Measurements from ENCODE around the gene USP48.

Gene USP48

GRCh38 chr1:21659099-21659923, 123.6 kb downstream of the USP48 start:
- DNase-seq (ENCODE audit: low spot score) (peak; percentile 94), FAIRE-seq (no peak)

DNA sequence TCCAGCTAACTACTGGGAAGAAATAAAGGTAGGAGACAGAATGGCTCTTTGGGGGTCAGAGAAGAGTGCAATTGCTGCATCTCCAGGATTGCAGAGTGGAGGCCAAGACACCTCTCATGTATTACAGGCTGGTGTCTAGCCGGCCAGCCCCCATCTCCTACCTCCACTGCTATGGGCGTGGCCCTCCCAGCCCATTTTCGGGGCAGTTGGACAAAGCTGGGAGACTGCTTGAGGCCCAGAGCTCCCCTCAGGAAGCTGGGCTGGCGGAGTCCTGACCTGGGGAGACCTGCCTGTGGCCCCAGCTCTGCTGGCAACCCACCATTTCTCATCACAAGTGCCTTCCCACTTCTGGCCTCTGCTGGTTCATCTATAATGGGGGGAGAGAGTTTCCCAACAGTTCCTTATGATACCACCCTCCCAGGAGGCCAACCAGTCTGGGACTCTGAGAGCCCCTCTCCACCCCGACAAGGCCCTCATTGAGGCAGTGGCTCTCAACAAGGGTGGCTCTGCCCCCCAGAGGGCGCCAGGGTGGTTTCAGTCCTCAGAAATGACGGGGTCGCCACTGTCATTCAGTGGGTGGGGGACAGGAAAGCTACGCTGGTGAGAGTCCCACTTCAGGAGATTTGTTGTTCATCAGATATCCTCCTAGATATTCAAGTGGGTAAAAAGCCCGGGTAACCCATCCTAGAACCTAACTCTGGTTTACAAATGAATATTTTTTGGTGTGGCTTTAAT, 125.3 kb downstream of the USP48 start:
- FAIRE-seq (no peak), DNase-seq (ENCODE audit: low spot score) (no peak)

- FAIRE-seq (no peak), DNase-seq (ENCODE audit: low spot score) (peak; percentile 55)
Measured at GRCh38 chr1:21655748-21656147, 127.2 kb downstream of the USP48 start.

DNA sequence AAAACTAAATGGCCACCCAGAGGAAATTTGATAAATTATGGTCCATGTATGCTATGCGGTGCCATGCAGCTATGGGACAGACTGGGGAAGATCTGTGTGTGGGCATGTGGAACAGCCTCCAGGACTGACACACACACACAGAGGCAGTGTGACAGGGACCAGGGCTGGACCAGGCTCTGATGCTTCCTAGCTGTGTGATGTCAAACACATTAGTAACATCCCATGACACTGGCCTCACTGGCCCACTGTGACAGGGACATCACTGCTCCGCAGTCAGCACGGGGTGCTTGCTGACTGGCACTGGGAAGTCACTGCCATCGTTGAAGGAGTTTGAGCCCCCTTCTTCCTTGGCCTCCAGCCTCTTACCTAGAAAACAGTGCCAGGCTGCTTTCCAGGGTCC, 127.7 kb downstream of the USP48 start:
- FAIRE-seq: no peak
- DNase-seq (ENCODE audit: low spot score): no peak

GRCh38 chr1:21654209-21654608, 128.7 kb downstream of the USP48 start:
- FAIRE-seq (no peak), DNase-seq (ENCODE audit: low spot score) (no peak)

DNA sequence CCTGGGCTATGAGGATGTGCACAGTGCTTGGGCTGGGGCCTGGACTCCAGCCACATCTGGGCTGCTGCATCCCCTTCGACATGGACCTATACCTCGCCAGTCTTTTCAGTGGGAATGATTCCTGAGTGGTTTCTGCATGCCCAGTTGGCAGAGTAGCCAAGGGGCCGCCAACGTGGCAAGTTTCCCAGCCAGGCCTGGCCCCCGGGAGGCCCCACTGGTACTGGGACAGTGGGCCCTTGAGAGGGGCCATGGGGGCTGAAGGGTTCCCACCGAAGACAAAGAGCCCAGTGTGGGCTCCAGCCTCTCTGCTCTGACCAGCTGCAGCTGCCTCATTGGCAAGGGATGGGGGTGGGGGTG, 129.2 kb downstream of the USP48 start:
- DNase-seq (ENCODE audit: low spot score) (no peak), FAIRE-seq (no peak)

DNA sequence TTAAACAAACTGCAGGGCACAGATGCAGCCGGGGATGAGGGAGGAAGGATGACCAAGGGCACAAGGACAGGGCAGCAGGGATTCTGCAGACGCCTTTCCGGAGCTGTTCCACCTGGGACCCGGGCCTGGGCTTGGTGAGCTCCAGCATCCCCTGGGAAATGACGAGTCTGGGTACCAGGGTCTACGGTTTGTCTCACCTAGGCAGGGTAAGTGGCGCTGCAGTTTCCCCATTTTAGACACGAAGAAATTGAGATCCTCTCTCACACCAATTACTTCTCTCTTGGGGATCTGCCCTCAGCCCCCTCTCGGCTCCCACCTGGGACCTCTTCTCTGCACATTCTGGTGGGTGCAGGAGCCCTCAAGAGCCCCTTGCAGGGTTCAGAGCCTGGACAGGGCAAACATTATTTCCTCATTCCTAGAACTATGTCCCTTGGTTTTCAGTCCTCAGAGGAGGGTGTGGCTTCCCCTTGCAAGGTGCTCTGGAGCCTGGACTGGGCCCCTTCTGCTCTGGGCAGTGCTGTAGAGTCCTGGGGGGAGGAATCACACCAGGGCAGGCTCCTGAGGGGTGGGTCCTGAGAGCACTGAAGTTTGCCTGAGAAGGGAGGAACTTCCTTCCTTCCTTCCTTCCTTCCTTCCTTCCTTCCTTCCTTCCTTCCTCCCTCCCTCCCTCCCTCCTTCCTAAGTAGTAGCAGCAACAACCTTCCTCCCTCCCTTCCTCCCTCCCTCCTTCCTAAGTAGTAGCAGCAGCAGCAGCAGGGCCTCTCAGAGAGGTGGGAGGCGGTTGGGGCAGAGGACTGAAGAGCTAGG, 129.8 kb downstream of the USP48 start:
- FAIRE-seq: no peak
- DNase-seq (ENCODE audit: low spot score): no peak

DNA sequence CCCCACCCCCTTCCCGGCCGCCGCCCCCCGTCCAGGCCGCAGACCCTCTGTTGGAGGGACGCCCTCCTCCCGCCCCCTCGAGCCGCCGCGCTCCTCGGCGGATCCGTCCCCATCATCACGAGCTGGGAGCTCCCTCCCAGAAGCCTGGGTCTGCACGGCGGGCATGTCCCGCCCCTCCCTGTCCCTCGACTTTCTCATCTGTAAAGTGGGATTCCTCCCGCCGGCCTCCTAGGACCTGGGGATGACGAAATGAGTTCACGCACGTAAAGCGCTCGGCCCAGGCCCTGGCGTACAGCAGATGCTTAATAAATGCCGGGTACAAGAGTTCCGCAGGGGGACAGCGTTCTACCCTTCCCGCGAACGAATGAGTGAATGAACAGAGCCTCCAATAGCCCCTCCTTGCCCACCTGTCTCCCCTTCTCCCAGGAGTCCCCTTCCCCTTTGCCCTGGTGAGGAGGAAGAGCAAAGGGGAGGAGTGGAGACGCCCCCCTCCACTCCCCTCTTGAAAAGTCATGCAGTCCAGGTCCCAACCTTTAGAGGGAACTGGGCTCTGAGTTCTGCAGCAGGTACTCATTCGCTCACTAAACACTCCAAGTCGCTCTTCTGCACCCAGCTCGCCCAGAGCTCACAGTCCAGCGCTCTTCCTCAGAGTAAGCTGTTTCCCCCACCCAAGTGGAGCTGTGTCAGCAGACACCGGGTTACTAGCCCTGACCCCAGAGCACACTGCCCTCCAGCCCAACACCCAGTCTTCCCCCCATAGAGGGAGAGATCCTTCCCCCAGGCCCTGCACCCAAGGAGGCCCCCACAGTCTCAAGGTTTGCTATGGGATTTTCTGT, 130.6 kb downstream of the USP48 start:
- no peak for DNase-seq (ENCODE audit: low spot score)
- FAIRE-seq: no peak

GRCh38 chr1:21651214-21652042, 131.5 kb downstream of the USP48 start:
- peak; percentile 13 for FAIRE-seq

GRCh38 chr1:21650400-21650799, 132.5 kb downstream of the USP48 start:
- DNase-seq (ENCODE audit: low spot score) (no peak), FAIRE-seq (no peak)

More at GRCh38 chr1:21651214-21652042, 131.5 kb downstream of the USP48 start:
- DNase-seq (ENCODE audit: low spot score): peak; percentile 76

- DNase-seq (ENCODE audit: low spot score) (no peak), FAIRE-seq (no peak)
Measured at GRCh38 chr1:21649315-21649714, 133.6 kb downstream of the USP48 start.

GRCh38 chr1:21648791-21649190, 134.2 kb downstream of the USP48 start:
- DNase-seq (ENCODE audit: low spot score) (no peak), FAIRE-seq (no peak)

DNA sequence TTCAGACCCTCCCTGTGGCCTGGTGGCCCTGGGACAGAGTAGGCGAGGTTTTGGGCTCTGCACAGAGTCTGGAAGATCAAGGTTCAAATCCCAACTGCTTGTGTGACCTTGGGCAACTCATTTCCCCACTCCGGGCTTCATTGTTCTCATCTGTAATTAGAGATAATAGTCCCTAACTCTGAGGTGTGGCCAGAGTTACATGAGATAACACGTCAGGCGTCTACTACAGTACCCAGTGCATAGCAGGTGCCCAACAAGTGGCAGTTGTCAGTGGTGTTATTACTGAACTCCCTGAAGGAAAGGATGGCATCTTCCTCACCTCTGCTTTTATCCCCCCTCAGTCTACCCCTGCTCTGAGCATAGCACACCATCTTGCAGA, 134.6 kb downstream of the USP48 start:
- FAIRE-seq: no peak
- no peak for DNase-seq (ENCODE audit: low spot score)

GRCh38 chr1:21647431-21648351, 135.3 kb downstream of the USP48 start:
- DNase-seq (ENCODE audit: low spot score): peak; percentile 76

DNA sequence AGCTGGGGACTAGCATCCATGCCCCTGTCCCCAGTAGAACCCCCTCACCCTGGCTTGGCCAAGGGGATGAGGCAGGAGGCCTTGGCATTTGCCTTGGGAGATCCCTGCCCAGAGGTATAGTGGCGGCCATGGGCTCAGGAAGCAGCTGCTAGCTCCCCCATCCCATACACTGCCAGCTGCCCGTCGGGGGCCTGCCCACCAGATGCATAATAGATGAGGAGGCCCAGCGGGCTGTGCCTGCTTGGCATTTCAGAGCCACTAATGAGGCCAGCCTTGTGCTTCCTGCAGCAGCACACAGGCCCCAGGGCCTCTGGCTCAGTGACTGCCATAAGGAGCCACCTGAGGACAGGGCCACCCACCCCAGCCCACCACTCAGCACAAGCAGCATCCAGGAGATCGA, 137.4 kb downstream of the USP48 start:
- no peak for FAIRE-seq
- DNase-seq (ENCODE audit: low spot score): no peak

More at GRCh38 chr1:21647431-21648351, 135.3 kb downstream of the USP48 start:
- peak; percentile 35 for FAIRE-seq

- FAIRE-seq: no peak
- DNase-seq (ENCODE audit: low spot score): no peak
Measured at GRCh38 chr1:21644906-21645305, 138.0 kb downstream of the USP48 start.

GRCh38 chr1:21644348-21644747, 138.6 kb downstream of the USP48 start:
- no peak for DNase-seq (ENCODE audit: low spot score)
- FAIRE-seq: no peak

- DNase-seq (ENCODE audit: low spot score): no peak
- FAIRE-seq: no peak
Measured at GRCh38 chr1:21643624-21644023, 139.3 kb downstream of the USP48 start.
